Stimulated activated CD8-positive, alpha-beta memory T cell treated with anti-CD3 and anti-CD28 coated beads, Interleukin-4, amount 100 ng/mL, for 24 hours (primary cell): ENCODE data around the gene MCRS1.
"Not testable (repeated sequence)": the region's sequence is repeated elsewhere in the genome, so short reads cannot be mapped to it uniquely, and the experiment has no call there.

Source experiments
- DNase-seq: peaks from one replicate; pipeline ENCODE4 v3.0.0-alpha.2; 2020; ENCODE audit warnings: low read depth

Gene MCRS1

GRCh38 chr12:49540229-49541139 lies 27.5 kb downstream of the MCRS1 start:
- no peak for DNase-seq

- no peak for DNase-seq
These were observed 28.3 kb downstream of the MCRS1 start for GRCh38 chr12:49539406-49540228.

- DNase-seq = peak; percentile 80
These were observed 29.2 kb downstream of the MCRS1 start, which contains the start of gene KCNH3 for GRCh38 chr12:49538510-49539403. KCNH3 (plus strand) TSS chr12:49539030; CDS start chr12:49539417, 387 bp downstream.

- DNase-seq = no peak
These were observed 30.0 kb downstream of the MCRS1 start for GRCh38 chr12:49537752-49538509.

GRCh38 chr12:49537231-49537751 lies 30.7 kb downstream of the MCRS1 start:
- DNase-seq = no peak

GRCh38 chr12:49536526-49537071 lies 31.3 kb downstream of the MCRS1 start:
- DNase-seq = no peak

- no peak for DNase-seq
These were observed 31.9 kb downstream of the MCRS1 start for GRCh38 chr12:49535921-49536525.

GRCh38 chr12:49534731-49535278 lies 33.1 kb downstream of the MCRS1 start:
- no peak for DNase-seq

- DNase-seq = not testable (repeated sequence)
These were observed 33.8 kb downstream of the MCRS1 start for GRCh38 chr12:49534122-49534521.

- no peak for DNase-seq
These were observed 34.6 kb downstream of the MCRS1 start for GRCh38 chr12:49533331-49533730.

- DNase-seq = no peak
These were observed 36.2 kb downstream of the MCRS1 start for GRCh38 chr12:49531745-49532144.

- no peak for DNase-seq
These were observed 38.5 kb downstream of the MCRS1 start for GRCh38 chr12:49529414-49529813.

GRCh38 chr12:49527361-49528130 lies 40.4 kb downstream of the MCRS1 start:
- DNase-seq = no peak

- DNase-seq = no peak
These were observed 42.0 kb downstream of the MCRS1 start for GRCh38 chr12:49525942-49526341.

GRCh38 chr12:49524660-49525324 lies 43.1 kb downstream of the MCRS1 start:
- no peak for DNase-seq

- no peak for DNase-seq
These were observed 46.6 kb downstream of the MCRS1 start for GRCh38 chr12:49521389-49521788.

- DNase-seq = no peak
These were observed 48.4 kb downstream of the MCRS1 start for GRCh38 chr12:49519574-49519936.

- DNase-seq = no peak
These were observed 48.9 kb downstream of the MCRS1 start for GRCh38 chr12:49518914-49519573.
